Body of pancreas (tissue), 4 donors: ENCODE data around the gene ZFAND2A. TPM values are rescaled to one million over a fixed set of nuclear protein-coding genes. Genes with fewer than 3 reads are reported as not detected.

Source experiments
- ATAC-seq: fragments of 150-250 bp; one replicate; pipeline ENCODE4 v1.9.1; 2016
- DNase-seq, 4 donors: peaks; one replicate each; pipeline ENCODE4 v3.0.0-alpha.2; 2019
- H3K27ac ChIP-seq, 4 donors: fragments of 200-600 bp; sonication (generic); 1 replicate in 3 of 4; 2 replicates in 1 of 4; pipeline versions ENCODE4 v1.5.1 to v1.6.1; 2016 to 2019; ENCODE audit warnings: mild to moderate bottlenecking in 1 of 4, mixed read lengths in 1 of 4, moderate library complexity in 1 of 4
- H3K27me3 ChIP-seq, 2 donors: fragments of 200-600 bp; sonication (generic); one replicate each; pipeline ENCODE4 v1.6.0; 2016; ENCODE audit warnings: mild to moderate bottlenecking in 1 of 2
- H3K36me3 ChIP-seq, 2 donors: fragments of 200-600 bp; sonication (generic); replicated peaks in 1 of 2; 2 replicates each; pipeline ENCODE4 v1.5.1; 2016; ENCODE audit warnings: low read depth in 2 of 2; ENCODE audit not compliant: insufficient read depth in 1 of 2
- H3K4me1 ChIP-seq: fragments of 200-600 bp; sonication (generic); one replicate; pipeline ENCODE4 v1.6.0; 2016
- H3K4me3 ChIP-seq, 2 donors: fragments of 200-600 bp; sonication (generic); 1 replicate in 1 of 2; 2 replicates in 1 of 2; pipeline ENCODE4 v1.5.1; 2016 to 2019
- H3K9me3 ChIP-seq, 3 donors: fragments of 200-600 bp; sonication (generic); 1 replicate in 2 of 3; 2 replicates in 1 of 3; pipeline ENCODE4 v1.5.1; 2016
- CTCF ChIP-seq, 7 experiments: fragments of 450-650 bp in 4 of 7; fragments of 200-600 bp in 3 of 7; sonication (generic) in 3 of 7; IDR thresholded peaks; one replicate each; pipeline ENCODE4 v1.5.1; 2016 to 2019; ENCODE audit warnings: antibody characterized with exemption in 7 of 7
- POLR2A ChIP-seq, 3 donors: fragments of 450-650 bp; IDR thresholded peaks; one replicate each; pipeline ENCODE4 v1.6.1; 2016; ENCODE audit warnings: antibody characterized with exemption in 3 of 3, mild to moderate bottlenecking in 2 of 3
- WGBS, 2 donors: methylation state at CpG; one replicate each; pipeline ENCODE4 v1.1.5; 2017; 5-methylcytosine and 5-hydroxymethylcytosine counted together
- intact Hi-C: fragments of 100-400 bp; cut with DNase I; formaldehyde crosslinking; loops from one replicate; pipeline ENCODE4 v1.15.1; 2023
- total RNA-seq, 2 donors: library from RNA; depleted of rRNA; stranded (reverse); fragments of >200 nt; gene quantifications; one replicate each; pipeline ENCODE4 v1.1.0, GENCODE V29; 2016

ZFAND2A gene
- total RNA-seq, 2 donors from 2014 or later, result 15.6 to 17.8 TPM

- TF ChIP-seq POLR2A (IDR thresholded peaks at IDR 0.05), result no peak
- TF ChIP-seq CTCF (IDR thresholded peaks at IDR 0.05), result no peak
- H3K4me3 ChIP-seq, result no peak overlapping the region
- H3K27ac ChIP-seq, result no peak overlapping the region
- 30 to 32% methylated on average over 2 of the region's 2 CpGs for WGBS, 2 donors
- H3K36me3 ChIP-seq, result peaks cover 0 to 2% of the 10 kb centered on the region in 2 donors
- DNase-seq, result no peak
- no peaks in the 10 kb centered on the region for H3K9me3 ChIP-seq
- intact Hi-C loops, result loop anchor here (5.0 to 10.0 kb wide), 2 partner anchors 36 to 47 kb away; partner anchors contain the start of gene GPER1
- no peak for ATAC-seq
- peaks cover 5% of the 10 kb centered on the region for H3K4me1 ChIP-seq
- no peaks in the 10 kb centered on the region for H3K27me3 ChIP-seq
Measured at GRCh38 chr7:1131471-1132265, 28.3 kb downstream of the ZFAND2A start.

GRCh38 chr7:1130021-1130990, 29.7 kb downstream of the ZFAND2A start:
- H3K27ac ChIP-seq, result no peak overlapping the region
- intact Hi-C loops, result loop anchor here (5.0 to 10.0 kb wide), 2 partner anchors 37 to 46 kb away; partner anchors contain the start of gene GPER1
- no peak for ATAC-seq
- peaks cover 0 to 2% of the 10 kb centered on the region in 2 donors for H3K36me3 ChIP-seq
- peaks cover 4% of the 10 kb centered on the region for H3K4me1 ChIP-seq
- H3K27me3 ChIP-seq, result no peaks in the 10 kb centered on the region
- WGBS, 2 donors, result 94% methylated on average over 14 to 23 of the region's 26 CpGs
- no peak for TF ChIP-seq POLR2A (IDR thresholded peaks at IDR 0.05)
- TF ChIP-seq CTCF (IDR thresholded peaks at IDR 0.05), result no peak
- no peak overlapping the region for H3K4me3 ChIP-seq
- no peak for DNase-seq
- H3K9me3 ChIP-seq, result no peaks in the 10 kb centered on the region

GRCh38 chr7:1129431-1129830, 30.6 kb downstream of the ZFAND2A start:
- DNase-seq (no peak), ATAC-seq (no peak)
- intact Hi-C loops, result no loop called here
- Histone ChIP-seq H3K9me3 (no peaks in the 10 kb centered on the region), H3K27ac (no peak overlapping the region), H3K4me1 (peaks cover 8% of the 10 kb centered on the region), H3K4me3 (no peak overlapping the region), H3K36me3 (peaks cover 0 to 2% of the 10 kb centered on the region in 2 donors), H3K27me3 (no peaks in the 10 kb centered on the region)
- 92 to 99% methylated on average over 6 to 7 of the region's 13 CpGs for WGBS, 2 donors
- no peak for TF ChIP-seq CTCF (IDR thresholded peaks at IDR 0.05)
- no peak for TF ChIP-seq POLR2A (IDR thresholded peaks at IDR 0.05)

GRCh38 chr7:1127001-1127400, 33.0 kb downstream of the ZFAND2A start:
- H3K36me3 ChIP-seq, result peaks cover 0 to 2% of the 10 kb centered on the region in 2 donors
- H3K4me1 ChIP-seq, result peaks cover 8% of the 10 kb centered on the region
- no peaks in the 10 kb centered on the region for H3K27me3 ChIP-seq
- 97% methylated on average over 7 of the region's 7 CpGs for WGBS, 2 donors
- intact Hi-C loops, result no loop called here
- ATAC-seq (no peak), DNase-seq (no peak)
- no peak overlapping the region for H3K27ac ChIP-seq
- no peak overlapping the region for H3K4me3 ChIP-seq
- H3K9me3 ChIP-seq, result no peaks in the 10 kb centered on the region
- TF ChIP-seq CTCF (IDR thresholded peaks at IDR 0.05) (no peak), POLR2A (IDR thresholded peaks at IDR 0.05) (no peak)
